GM23338 (cell line): ENCODE results near the gene SLC35A1.

ENCODE experiments used
- CREB1 ChIP-seq: fragments of 250-450 bp; sonication (Bioruptor Pico); IDR thresholded peaks from 2 replicates; pipeline ENCODE4 v1.5.0; 2020; ENCODE audit warnings: low read depth, mild to moderate bottlenecking, moderate library complexity
- EZH2 ChIP-seq: fragments of 200-600 bp; sonication (generic); IDR thresholded peaks from one replicate; pipeline ENCODE4 v1.8.0; 2017; ENCODE audit warnings: antibody characterized with exemption, mild to moderate bottlenecking, low read depth; ENCODE audit not compliant: unreplicated experiment
- EZH2phosphoT487 ChIP-seq: fragments of 200-600 bp; sonication (generic); IDR thresholded peaks from one replicate; pipeline ENCODE4 v1.8.1; 2018; ENCODE audit warnings: antibody characterized with exemption; ENCODE audit not compliant: unreplicated experiment
- POLR2AphosphoS5 ChIP-seq: IDR thresholded peaks from 2 replicates; pipeline ENCODE4 v1.6.1; 2016; ENCODE audit warnings: antibody characterized with exemption, low read depth
- TF ChIP-seq, protein P1 (sequence below), 2 experiments: fragments of 200-600 bp in 1 of 2; sonication (generic) in 1 of 2; conservative IDR thresholded peaks; 2 replicates each; pipeline versions ENCODE4 v1.5.1 to v1.6.1; 2016 to 2017; ENCODE audit warnings: antibody characterized with exemption in 2 of 2, low read depth in 2 of 2, mild to moderate bottlenecking in 2 of 2, moderate library complexity in 1 of 2
- TF ChIP-seq, protein P2 (sequence below): IDR thresholded peaks from one replicate; pipeline ENCODE4 v1.6.1; 2018; ENCODE audit warnings: antibody characterized with exemption; ENCODE audit not compliant: unreplicated experiment

DNA sequence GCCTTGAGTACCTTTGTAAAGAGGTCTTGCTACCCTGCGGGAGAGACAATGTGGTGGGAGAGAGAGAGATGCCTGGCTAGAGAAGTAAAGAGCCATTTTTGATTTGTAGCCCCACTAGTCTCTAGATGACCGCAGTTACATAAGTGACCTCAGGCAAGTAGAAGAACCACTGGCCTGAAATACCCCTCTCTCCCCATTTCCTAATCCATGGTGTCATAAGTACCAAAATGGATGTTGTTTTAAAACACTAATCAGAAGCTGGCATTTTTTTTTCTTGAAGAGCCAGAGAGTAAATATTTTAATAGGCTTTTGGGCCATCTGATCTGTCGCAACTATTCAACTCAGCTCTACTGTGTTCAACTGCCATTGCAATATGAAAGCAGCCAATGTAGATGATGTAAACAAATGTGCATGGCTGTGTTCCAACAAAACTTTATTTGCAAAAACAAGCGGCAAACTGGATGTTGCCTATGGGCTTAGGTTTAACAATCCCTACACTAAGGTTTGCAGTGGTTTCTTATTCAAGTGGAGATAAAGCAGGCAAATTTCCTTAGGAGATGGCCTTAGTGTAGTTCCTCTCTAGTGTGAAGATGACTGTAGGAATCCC is 80.5 kb downstream of the SLC35A1 start:
- TF ChIP-seq, protein P1, sequence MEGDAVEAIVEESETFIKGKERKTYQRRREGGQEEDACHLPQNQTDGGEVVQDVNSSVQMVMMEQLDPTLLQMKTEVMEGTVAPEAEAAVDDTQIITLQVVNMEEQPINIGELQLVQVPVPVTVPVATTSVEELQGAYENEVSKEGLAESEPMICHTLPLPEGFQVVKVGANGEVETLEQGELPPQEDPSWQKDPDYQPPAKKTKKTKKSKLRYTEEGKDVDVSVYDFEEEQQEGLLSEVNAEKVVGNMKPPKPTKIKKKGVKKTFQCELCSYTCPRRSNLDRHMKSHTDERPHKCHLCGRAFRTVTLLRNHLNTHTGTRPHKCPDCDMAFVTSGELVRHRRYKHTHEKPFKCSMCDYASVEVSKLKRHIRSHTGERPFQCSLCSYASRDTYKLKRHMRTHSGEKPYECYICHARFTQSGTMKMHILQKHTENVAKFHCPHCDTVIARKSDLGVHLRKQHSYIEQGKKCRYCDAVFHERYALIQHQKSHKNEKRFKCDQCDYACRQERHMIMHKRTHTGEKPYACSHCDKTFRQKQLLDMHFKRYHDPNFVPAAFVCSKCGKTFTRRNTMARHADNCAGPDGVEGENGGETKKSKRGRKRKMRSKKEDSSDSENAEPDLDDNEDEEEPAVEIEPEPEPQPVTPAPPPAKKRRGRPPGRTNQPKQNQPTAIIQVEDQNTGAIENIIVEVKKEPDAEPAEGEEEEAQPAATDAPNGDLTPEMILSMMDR (conservative IDR thresholded peaks at IDR 0.05; ENCODE audit: low read depth in 2 of 2), result no peak
- TF ChIP-seq EZH2, result no peak
- TF ChIP-seq, protein P2, sequence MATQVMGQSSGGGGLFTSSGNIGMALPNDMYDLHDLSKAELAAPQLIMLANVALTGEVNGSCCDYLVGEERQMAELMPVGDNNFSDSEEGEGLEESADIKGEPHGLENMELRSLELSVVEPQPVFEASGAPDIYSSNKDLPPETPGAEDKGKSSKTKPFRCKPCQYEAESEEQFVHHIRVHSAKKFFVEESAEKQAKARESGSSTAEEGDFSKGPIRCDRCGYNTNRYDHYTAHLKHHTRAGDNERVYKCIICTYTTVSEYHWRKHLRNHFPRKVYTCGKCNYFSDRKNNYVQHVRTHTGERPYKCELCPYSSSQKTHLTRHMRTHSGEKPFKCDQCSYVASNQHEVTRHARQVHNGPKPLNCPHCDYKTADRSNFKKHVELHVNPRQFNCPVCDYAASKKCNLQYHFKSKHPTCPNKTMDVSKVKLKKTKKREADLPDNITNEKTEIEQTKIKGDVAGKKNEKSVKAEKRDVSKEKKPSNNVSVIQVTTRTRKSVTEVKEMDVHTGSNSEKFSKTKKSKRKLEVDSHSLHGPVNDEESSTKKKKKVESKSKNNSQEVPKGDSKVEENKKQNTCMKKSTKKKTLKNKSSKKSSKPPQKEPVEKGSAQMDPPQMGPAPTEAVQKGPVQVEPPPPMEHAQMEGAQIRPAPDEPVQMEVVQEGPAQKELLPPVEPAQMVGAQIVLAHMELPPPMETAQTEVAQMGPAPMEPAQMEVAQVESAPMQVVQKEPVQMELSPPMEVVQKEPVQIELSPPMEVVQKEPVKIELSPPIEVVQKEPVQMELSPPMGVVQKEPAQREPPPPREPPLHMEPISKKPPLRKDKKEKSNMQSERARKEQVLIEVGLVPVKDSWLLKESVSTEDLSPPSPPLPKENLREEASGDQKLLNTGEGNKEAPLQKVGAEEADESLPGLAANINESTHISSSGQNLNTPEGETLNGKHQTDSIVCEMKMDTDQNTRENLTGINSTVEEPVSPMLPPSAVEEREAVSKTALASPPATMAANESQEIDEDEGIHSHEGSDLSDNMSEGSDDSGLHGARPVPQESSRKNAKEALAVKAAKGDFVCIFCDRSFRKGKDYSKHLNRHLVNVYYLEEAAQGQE, result no peak
- TF ChIP-seq POLR2AphosphoS5, result no peak
- TF ChIP-seq EZH2phosphoT487, result no peak
- TF ChIP-seq CREB1, result no peak
